HG03135 (cell line): ENCODE data around the gene CCDC60.

Experiments used
- ATAC-seq: cut with Tn5 transposase; IDR thresholded peaks from one replicate; pipeline ENCODE4 v1.9.1; 2021; ENCODE audit warnings: mild to moderate bottlenecking, moderate library complexity; ENCODE audit not compliant: unreplicated experiment

CCDC60 gene

DNA sequence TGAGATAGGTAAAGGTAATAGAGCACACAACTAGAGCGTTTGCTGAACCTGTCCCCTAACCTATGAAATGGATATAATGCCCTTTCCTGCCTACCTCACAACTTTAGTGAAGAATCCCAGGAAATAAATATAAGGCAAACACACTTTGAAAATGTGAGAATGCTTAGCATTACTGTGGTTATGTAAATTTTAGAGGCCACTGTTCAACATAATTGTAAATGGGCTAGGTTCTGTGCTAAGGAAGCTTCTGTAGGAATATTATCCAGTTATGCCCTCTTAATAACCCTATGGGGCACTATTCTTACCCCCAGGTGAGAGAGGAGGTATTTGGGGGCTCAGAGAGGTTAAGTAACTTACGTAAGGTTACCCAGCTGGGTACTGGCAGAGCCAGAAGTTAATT is 166.5 kb downstream of the CCDC60 start:
- ATAC-seq: no peak

DNA sequence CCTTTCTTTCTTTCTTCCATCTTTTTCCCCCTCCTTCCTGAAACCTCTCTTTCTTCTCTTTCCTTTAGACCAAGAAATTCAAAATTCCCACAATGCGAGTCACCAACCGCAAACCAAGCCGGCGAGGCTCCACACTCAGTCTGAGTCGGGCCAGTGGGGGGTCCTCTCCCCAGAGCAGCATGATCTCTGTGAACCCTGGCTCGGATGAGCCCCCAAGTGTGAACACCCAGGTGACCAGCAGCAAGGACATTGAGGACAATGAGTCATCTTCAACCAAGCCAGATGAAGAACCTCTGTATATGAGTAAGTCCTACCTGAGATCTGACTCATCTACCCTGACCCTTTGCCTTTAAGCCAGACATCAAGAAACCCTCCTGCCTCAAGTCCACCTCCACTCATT is 170.5 kb downstream of the CCDC60 start:
- no peak for ATAC-seq

DNA sequence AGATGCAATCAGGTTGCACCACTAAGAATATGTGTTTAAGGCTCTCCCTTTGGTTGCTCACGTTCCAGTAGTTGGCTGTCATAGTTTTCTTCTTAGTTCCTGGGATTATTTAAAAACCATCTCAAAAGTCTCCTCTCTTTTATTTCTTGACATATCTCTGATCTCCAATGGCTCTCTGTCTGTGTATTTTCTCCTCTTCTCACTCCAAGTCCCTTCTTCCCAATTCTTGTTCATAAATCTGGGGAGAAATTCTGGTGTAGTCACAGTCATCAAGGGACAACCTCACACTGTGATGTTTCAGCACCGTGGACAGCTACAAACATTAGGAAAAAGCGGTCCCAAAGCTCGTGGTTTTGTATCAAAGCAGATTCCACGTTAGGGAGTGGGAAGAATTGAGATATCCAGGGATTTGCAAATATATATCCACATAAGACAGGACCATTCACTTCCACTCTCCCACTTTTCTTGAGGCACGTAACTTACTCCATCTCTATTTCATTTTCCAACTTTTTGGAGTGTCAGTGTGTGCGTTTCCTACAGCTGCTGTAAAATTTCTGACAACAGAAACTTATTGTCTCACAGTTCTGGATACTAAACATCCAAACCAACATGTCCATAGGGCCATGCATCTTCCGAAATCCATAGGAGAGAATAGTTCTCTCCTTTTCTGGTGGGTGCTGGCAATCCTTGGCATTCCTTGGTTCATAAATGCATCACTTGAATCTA is 178.4 kb downstream of the CCDC60 start:
- no peak for ATAC-seq

DNA sequence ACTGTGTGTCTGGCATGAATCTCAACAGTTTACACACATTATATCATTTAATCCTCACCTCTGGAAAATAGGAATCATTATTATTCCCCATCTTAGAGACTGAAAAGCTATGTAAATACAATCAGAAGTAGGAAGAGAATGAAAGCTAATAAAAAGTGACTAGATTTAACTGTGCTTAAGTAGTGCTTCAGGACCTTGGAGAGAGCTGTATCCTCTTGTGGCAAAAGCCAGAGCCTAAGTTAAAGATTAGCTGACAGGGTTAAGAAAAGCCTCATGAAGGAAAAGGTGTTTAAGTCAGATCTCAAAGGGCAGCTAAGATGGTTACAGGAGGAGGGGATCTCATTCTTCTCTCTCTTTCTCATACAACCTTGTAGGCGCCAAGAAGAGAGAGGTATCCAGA is 193.7 kb downstream of the CCDC60 start:
- no peak for ATAC-seq

DNA sequence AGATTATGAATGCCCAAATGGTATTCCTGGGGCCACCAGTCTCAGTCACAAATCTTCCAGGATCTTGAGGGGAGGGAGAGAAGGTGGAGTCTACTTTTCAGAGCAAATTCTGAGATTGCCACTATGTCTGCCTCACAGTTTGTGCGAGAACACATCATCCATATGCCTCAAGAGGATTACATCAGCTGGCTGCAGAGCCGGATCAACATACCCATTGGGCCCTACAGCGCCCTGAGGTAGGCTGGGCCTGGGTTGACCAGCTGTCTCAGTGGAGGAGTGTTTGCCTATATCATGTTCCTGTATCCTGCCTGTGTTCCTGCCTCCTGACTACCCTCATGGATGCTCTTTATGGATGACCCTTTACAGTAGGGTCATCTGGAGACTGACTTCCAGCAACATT is 205.9 kb downstream of the CCDC60 start:
- ATAC-seq: no peak

DNA sequence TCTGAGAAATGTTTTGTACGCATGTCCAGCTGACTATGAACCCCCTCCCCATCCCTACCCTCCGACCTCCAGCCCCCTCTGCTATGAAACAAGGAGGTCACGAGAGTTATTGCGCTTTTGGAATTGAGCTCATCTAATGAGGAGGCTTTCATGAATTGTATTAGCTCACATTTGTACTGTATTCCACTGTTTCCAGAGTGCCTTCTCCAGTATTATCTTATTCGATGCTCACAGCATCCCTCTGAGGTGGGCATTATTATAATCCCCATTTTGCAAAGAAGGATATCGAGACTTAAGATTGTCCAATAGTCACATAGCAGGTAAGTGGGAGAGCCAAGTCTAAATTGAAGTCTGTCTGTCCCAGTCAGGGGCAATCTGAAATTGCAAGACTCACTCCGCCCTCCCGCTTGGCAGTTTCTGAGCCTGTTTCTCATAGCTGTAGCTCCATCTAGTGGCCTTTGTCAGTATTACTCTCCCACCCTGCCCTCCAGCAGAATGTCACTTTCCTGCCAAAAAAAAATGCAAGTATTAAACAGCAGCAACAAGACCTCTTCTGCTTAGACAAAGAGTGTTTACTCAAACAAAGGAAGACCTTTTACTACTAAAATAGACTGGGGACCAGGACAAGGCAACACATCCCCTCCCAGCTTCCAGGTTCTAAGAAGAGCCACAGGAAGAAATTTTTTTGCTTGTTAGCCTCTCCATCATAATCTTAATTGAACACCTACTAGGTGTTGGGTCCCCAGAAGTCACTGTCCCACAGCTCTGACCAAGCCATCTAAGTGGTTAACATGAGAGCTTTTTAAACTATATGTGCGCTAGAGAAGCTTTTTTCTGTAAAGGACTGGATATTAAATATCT is 210.5 kb downstream of the CCDC60 start:
- no peak for ATAC-seq

DNA sequence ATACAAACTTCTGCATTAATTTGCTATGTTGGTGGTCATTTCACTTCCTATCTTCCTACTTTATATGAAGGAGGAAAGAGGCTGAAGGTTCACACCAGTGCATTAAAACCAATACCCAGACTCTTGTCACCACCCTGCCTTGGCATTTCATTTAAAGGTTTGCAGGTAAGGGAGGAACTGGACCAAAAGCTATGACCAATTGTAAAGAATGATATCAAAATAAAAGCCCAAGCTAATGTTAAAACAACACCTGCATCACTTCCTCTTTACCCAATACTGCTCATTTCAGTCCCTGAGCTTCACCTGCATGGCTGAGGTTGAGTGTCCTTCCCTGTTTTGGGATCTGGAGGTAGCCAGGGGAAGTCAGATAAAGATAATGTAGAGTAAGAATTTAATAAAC is 211.8 kb downstream of the CCDC60 start:
- no peak for ATAC-seq

DNA sequence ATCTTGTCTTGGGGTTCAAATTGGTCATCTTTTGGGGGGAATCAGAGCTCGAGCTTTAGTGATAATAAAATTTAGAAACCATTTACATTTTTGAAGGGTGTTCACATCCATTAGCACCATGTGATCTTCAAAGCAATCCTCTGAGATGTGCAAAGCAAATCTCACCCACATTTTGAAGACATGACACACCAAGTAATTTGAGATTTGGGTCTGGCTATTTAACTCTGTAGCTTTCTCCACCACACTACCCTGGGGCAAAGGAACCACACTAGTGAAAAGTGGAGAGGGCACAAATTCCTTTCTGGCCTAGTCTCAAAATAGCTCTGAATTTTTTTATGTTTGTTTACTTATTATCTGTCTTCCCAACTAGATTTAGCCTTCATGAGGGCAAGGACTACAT is 212.5 kb downstream of the CCDC60 start:
- ATAC-seq: no peak

DNA sequence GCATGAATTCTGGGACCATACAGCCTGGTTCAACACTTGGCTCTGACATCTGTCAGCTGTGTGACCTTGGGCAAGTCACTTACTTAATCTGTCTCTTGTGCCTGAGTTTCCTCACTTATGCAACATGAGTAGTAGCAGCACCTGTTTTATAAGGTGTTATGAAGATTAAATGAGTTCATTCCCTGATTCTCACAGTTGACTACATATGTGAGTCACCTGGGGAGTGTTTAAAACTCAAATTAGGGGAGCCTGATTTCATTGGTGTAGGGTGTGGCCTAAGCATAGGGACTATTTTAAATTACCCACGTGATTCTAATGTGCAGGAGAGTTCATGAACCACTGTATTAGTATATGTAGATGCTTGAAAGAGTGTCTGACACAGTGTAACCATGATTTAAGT is 222.3 kb downstream of the CCDC60 start:
- ATAC-seq: no peak

DNA sequence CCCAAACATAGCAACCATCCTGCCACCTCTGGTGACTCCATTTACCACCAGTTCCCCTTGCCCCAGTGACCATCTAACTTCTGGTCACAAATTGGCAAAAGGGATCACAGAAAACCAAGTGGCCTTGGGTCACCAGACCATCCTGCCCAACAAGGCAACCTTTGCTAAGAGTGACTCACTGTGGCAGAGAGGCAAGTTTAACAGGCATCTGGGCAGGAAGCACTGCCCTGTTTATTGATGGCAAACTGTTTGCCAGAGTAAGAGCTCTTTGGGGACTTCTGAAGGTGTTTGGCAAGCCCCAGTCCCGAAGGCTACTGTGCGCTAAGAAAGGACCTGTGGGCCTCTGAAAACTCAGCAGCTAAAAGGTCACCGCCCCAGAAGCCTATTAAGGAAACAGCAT is 230.9 kb downstream of the CCDC60 start:
- ATAC-seq: no peak

DNA sequence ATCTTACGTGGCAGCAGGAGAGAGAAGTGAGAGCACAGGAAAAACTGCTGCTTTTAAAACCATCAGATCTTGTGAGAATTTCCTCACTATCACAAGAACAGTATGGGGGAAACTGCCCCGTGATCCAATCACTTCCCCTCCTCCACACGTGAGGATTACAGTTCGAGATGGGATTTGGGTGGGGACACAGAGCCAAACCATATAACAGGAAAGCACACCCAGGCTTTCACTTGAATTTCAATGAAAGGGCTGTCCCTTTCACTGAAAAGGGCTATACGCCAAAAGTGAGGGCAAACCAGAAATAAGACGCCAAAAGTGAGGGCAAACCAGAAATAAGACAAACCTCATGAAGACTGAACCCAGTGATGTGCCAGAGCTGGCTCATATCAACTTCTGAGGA is 236.2 kb downstream of the CCDC60 start:
- no peak for ATAC-seq

DNA sequence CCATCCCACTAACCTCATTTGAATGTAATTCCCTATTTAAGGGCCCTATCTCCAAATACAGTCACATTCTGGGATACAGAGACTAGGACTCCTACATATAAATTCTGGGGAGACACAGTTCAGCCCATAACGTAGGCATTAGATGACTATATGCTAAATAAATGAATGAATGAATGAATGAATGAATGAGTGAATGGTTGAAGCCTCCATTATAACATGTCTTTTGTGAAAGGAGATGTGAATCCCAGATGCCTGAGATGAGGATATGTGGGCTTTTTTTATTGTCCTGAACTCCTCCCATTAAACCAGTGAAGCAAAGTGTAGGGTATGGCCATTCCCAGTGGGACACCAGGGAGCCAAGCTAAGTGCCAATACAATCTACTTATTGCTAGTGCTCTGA is 238.6 kb downstream of the CCDC60 start:
- no peak for ATAC-seq

DNA sequence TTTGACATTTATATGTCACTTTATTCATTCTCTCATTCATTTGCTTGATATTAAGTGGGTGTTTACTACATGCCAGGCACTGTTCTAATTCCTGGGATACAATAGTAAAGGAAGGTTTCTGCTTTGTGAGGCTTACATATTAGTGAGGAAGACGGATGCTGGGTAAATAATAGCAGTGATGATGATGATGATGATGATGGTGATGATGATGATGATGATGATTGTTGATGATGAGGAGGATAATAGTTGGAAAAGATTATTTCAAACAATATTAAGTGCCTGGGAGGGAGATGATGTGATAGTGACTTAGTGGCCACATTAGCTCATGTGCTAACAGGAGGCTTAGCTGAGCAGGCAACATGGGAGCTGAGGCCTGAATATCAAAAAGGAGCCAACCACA is 239.7 kb downstream of the CCDC60 start:
- ATAC-seq: no peak

DNA sequence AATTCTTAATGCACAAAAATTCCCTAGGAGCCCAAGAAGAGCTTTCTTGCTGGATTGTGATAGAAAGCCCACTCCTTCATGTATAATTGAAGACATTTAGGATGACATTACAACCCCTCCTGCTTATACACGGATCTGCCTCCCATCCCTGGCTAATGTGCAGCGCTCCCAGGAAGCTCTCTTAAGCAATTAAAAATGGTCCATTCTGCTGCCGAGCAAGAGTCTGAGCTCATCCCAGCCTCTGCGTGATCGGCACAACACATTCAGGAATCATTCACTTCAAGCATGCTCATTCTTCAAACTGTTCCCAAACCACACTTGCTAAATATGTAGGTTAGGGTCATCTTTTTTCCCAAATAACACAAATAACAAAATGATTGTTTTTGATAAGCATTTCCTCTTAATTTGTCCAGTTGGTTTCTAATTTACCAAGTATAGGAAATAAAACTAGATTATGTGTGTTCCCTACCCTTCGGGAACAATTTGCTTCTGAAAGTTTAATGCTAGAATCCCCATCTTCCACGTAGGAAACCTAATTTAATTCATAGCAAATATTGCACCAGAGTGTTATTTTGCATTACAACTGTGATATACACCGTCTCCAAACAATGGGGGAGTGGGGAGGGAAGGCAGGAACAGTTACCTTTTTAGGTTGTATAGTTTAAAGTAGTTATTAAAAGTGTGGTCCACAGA is 241.7 kb downstream of the CCDC60 start:
- ATAC-seq: no peak

DNA sequence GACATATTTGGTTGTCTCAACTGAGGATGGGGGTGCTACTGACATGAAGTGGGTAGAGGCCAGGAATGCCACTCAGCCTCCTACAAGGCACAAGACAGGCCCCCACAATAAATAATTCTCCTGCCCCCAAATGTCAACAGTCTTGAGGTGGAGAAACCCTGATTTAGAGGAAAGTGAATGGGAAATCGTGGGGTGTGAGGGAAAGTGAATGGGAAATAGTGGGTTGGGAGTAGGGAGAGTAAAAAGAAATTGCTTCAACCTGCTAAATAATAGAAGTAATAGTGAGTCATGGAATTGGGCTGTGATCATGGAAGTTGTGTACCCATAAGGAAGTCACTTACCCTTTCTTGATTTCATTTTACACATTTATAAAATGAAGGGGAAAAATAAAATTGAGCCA is 242.4 kb downstream of the CCDC60 start:
- ATAC-seq: no peak

DNA sequence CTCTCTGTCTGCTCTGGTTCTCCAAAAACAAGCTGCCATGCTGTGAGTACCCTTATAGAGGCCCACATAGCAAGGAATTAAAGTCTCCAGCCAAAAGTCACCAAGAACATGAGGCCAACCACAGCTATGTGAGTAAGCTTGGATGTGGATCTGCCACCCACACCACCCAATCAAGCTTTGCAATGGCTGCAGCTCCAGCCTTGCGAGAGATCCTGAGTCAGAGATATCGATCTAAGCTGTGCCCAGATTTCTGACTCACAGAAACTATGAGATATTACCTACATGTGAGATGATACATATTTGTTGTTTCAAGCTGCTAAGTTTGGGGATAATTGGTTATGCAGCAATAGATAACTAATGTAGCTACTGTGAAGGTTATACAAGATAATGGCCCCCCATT is 243.6 kb downstream of the CCDC60 start:
- no peak for ATAC-seq

DNA sequence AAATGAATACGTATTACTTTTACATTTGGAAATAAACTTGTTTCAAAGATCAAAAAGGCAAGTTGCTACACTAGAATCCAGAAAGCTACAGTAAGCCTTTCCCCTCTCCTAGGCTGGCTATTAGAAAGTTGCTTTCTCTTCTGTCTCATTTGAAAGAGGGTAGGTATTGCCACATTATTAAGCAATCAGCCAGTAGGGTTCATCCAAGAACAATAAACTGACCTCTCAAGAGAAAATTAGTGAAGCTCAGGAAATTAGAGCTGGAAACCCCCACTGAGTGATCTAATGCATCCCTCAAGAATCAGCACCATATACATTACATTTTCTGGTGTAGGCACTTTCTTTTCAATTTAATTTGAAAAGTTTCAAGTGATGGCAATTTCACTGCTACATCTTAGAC is 254.6 kb downstream of the CCDC60 start:
- ATAC-seq: no peak

DNA sequence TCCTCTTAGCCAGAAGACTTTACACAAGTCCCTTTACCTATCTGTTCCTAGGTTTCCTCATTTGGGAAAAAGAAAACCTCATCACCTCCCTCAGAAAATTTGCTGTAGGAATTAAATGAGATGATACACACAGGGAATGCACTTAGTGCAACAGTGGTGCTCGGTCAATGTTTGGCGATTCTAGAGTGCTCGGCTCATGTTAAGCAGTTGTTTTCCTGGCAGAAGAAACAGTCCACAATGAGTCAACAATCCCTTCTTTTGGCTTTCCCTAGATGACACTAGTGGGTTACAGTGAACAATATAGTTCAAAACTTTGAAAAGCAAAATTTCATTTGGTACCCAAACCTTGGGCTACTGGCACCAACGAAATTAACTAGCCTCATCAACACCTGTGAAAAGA is 255.1 kb downstream of the CCDC60 start:
- no peak for ATAC-seq
